H1 (cell line): ENCODE results near the gene WDR27.

Source experiments
- ATF3 ChIP-seq: IDR thresholded peaks from 2 replicates; pipeline ENCODE4 v1.6.1; 2011; ENCODE audit warnings: low read depth, mild to moderate bottlenecking, low read length; ENCODE audit not compliant: insufficient read depth
- CTCF ChIP-seq, 3 experiments: IDR thresholded peaks; 1 replicate in 2 of 3; 2 replicates in 1 of 3; pipeline versions ENCODE4 v1.5.1 to v1.6.1; 2011; ENCODE audit warnings: low read length in 3 of 3, mild to moderate bottlenecking in 3 of 3, inconsistent platforms in 2 of 3, low read depth in 1 of 3, moderate library complexity in 1 of 3; ENCODE audit not compliant: insufficient read depth in 1 of 3; ENCODE audit errors: control extremely low read depth in 1 of 3
- EZH2 ChIP-seq: fragments of 200-600 bp; sonication (generic); IDR thresholded peaks from 2 replicates; pipeline ENCODE4 v1.7.1; 2012; ENCODE audit warnings: low read depth, mild to moderate bottlenecking, moderate library complexity, low read length, inconsistent platforms; ENCODE audit not compliant: severe bottlenecking
- HDAC2 ChIP-seq, 2 experiments: fragments of 300-600 bp in 1 of 2; sonication (generic) in 1 of 2; IDR thresholded peaks; 2 replicates each; pipeline ENCODE4 v1.6.1; 2011 to 2012; ENCODE audit warnings: low read depth in 2 of 2, low read length in 2 of 2, mild to moderate bottlenecking in 2 of 2, moderate library complexity in 2 of 2, borderline replicate concordance in 1 of 2, inconsistent platforms in 1 of 2
- POLR2A ChIP-seq, 2 experiments: IDR thresholded peaks; 1 replicate in 1 of 2; 2 replicates in 1 of 2; pipeline ENCODE4 v1.6.1; 2011; ENCODE audit warnings: low read depth in 2 of 2, low read length in 2 of 2, mild to moderate bottlenecking in 2 of 2; ENCODE audit errors: control extremely low read depth in 1 of 2
- POLR2AphosphoS5 ChIP-seq: IDR thresholded peaks from 2 replicates; pipeline ENCODE4 v1.6.1; 2011; ENCODE audit warnings: low read depth, low read length
- SAP30 ChIP-seq: fragments of 300-600 bp; sonication (generic); IDR thresholded peaks from 2 replicates; pipeline ENCODE4 v1.7.1; 2012; ENCODE audit warnings: low read length, moderate library complexity, mild to moderate bottlenecking, inconsistent platforms; ENCODE audit not compliant: insufficient read depth, insufficient replicate concordance
- SP2 ChIP-seq: IDR thresholded peaks from 2 replicates; pipeline ENCODE4 v1.6.1; 2012; ENCODE audit warnings: mild to moderate bottlenecking, low read length, inconsistent platforms
- TAF1 ChIP-seq: IDR thresholded peaks from 2 replicates; pipeline ENCODE4 v1.6.1; 2011; ENCODE audit warnings: mild to moderate bottlenecking, low read depth, low read length

- no peak for TF ChIP-seq SAP30
- TF ChIP-seq HDAC2 (IDR thresholded peaks at IDR 0.05; ENCODE audit: borderline replicate concordance in 1 of 2, low read depth in 2 of 2, low read length in 2 of 2): no peak
- no peak for TF ChIP-seq POLR2A (IDR thresholded peaks at IDR 0.05; ENCODE audit: control extremely low read depth in 1 of 2, low read depth in 2 of 2, low read length in 2 of 2)
- TF ChIP-seq CTCF (IDR thresholded peaks at IDR 0.05; ENCODE audit: control extremely low read depth in 1 of 3, insufficient read depth in 1 of 3, low read depth in 1 of 3, low read length in 3 of 3): no peak
- no peak for TF ChIP-seq EZH2
- no peak for TF ChIP-seq TAF1
- no peak for TF ChIP-seq SP2
- TF ChIP-seq ATF3: no peak
- no peak for TF ChIP-seq POLR2AphosphoS5
Measured at GRCh38 chr6:169669147-169669546, 32.7 kb downstream of the WDR27 start.
